Transverse colon (tissue), 4 donors: ENCODE data around the gene APBB2.

Experiments
- POLR2A ChIP-seq: fragments of 450-650 bp; IDR thresholded peaks from one replicate; pipeline ENCODE4 v1.6.1; 2016; ENCODE audit warnings: antibody characterized with exemption, mild to moderate bottlenecking, moderate library complexity
- POLR2AphosphoS5 ChIP-seq, 3 donors: sonication (generic); formaldehyde crosslinking; IDR thresholded peaks; one replicate each; pipeline ENCODE4 v1.6.1; 2016; ENCODE audit warnings: antibody characterized with exemption in 3 of 3
- TF ChIP-seq, protein P1 (sequence below), 5 experiments: fragments of 200-600 bp in 3 of 5; fragments of 450-650 bp in 2 of 5; sonication (generic) in 3 of 5; IDR thresholded peaks; 1 replicate in 2 of 5; 2 replicates in 3 of 5; pipeline ENCODE4 v1.5.1; 2016 to 2017; ENCODE audit warnings: antibody characterized with exemption in 5 of 5, inconsistent platforms in 3 of 5, mild to moderate bottlenecking in 2 of 5, moderate library complexity in 1 of 5

DNA sequence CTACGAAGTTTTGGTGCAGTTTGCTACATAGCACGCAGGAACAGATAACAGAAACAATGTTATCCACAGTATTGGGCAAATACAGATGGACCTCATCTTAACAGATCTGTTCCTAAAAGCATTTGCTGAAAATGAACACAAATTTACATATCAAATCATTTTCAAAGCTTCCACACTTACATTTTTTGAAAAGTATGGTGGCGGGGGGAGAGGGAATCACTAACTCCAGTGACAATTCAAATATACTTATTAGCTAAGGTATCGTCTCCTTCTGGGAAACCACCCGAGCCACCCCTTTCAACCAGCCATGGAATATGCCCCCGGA lies 289.6 kb downstream of the APBB2 start:
- TF ChIP-seq, protein P1, sequence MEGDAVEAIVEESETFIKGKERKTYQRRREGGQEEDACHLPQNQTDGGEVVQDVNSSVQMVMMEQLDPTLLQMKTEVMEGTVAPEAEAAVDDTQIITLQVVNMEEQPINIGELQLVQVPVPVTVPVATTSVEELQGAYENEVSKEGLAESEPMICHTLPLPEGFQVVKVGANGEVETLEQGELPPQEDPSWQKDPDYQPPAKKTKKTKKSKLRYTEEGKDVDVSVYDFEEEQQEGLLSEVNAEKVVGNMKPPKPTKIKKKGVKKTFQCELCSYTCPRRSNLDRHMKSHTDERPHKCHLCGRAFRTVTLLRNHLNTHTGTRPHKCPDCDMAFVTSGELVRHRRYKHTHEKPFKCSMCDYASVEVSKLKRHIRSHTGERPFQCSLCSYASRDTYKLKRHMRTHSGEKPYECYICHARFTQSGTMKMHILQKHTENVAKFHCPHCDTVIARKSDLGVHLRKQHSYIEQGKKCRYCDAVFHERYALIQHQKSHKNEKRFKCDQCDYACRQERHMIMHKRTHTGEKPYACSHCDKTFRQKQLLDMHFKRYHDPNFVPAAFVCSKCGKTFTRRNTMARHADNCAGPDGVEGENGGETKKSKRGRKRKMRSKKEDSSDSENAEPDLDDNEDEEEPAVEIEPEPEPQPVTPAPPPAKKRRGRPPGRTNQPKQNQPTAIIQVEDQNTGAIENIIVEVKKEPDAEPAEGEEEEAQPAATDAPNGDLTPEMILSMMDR (IDR thresholded peaks at IDR 0.05): no peak
- TF ChIP-seq POLR2A (no peak), POLR2AphosphoS5 (IDR thresholded peaks at IDR 0.05) (no peak)
